PFSK-1 (cell line): ENCODE results near the gene RASGRP3.

Experiments used
- FOXP2 ChIP-seq: optimal IDR thresholded peaks from 2 replicates; pipeline ENCODE3; 2011; ENCODE audit warnings: borderline replicate concordance, control low read depth, inconsistent platforms; ENCODE audit not compliant: insufficient read depth; ENCODE audit errors: extremely low read length, extremely low read depth
- POLR2AphosphoS5 ChIP-seq: IDR thresholded peaks from 2 replicates; pipeline ENCODE4 v1.6.1; 2012; ENCODE audit warnings: low read depth, mild to moderate bottlenecking, control low read depth, low read length, moderate library complexity
- SIN3A ChIP-seq: IDR thresholded peaks from 2 replicates; pipeline ENCODE4 v1.6.1; 2012; ENCODE audit warnings: mild to moderate bottlenecking, low read length, moderate library complexity, borderline replicate concordance; ENCODE audit not compliant: insufficient read depth
- TAF1 ChIP-seq: IDR thresholded peaks from 2 replicates; pipeline ENCODE4 v1.6.1; 2012; ENCODE audit warnings: low read length, control low read depth, borderline replicate concordance; ENCODE audit not compliant: insufficient read depth
- TF ChIP-seq, protein P1 (sequence below), 2 experiments: IDR thresholded peaks; 2 replicates each; pipeline versions ENCODE4 v1.6.1 to v1.8.0; 2011 to 2012; ENCODE audit warnings: low read depth in 2 of 2, low read length in 2 of 2, control low read depth in 1 of 2, inconsistent platforms in 1 of 2, mild to moderate bottlenecking in 1 of 2, moderate library complexity in 1 of 2; ENCODE audit not compliant: insufficient read depth in 1 of 2

The RASGRP3 gene

DNA sequence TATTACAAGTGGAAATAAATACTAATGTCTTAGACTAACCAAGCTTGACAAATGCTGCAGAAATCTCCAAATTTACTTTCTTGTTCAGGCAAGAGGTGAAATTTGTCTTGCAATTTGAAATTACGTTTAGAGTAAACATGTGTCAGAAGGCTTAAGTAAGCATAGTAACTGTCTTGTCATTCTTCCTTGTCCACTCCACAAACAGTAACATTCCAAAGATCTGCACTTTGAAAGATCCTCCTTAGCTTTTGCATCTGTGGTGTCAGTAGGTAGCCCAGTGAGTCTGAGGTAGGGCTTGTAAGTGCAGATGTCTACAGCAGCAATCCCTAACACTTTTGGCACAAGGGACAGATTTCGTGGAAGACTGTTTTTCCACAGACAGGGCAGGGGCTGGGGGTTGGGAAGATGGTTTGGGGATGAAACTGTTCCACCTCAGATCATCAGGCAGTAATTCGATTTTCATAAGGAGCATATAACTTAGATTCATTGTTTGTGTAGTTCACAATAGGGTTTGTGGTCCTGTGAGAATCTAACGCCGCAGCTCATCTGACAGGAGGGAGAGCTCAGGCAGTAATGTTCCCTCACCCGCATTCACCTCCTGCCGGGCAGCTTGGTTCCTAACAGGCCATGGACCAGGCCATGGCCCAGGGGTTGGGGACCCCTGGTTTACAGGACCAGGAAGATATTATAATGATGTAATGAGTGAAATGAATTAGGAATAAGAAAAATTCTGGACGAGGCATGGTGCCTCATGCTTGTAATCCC lies 18.6 kb downstream of the RASGRP3 start:
- no peak for TF ChIP-seq FOXP2
- no peak for TF ChIP-seq POLR2AphosphoS5
- TF ChIP-seq, protein P1, sequence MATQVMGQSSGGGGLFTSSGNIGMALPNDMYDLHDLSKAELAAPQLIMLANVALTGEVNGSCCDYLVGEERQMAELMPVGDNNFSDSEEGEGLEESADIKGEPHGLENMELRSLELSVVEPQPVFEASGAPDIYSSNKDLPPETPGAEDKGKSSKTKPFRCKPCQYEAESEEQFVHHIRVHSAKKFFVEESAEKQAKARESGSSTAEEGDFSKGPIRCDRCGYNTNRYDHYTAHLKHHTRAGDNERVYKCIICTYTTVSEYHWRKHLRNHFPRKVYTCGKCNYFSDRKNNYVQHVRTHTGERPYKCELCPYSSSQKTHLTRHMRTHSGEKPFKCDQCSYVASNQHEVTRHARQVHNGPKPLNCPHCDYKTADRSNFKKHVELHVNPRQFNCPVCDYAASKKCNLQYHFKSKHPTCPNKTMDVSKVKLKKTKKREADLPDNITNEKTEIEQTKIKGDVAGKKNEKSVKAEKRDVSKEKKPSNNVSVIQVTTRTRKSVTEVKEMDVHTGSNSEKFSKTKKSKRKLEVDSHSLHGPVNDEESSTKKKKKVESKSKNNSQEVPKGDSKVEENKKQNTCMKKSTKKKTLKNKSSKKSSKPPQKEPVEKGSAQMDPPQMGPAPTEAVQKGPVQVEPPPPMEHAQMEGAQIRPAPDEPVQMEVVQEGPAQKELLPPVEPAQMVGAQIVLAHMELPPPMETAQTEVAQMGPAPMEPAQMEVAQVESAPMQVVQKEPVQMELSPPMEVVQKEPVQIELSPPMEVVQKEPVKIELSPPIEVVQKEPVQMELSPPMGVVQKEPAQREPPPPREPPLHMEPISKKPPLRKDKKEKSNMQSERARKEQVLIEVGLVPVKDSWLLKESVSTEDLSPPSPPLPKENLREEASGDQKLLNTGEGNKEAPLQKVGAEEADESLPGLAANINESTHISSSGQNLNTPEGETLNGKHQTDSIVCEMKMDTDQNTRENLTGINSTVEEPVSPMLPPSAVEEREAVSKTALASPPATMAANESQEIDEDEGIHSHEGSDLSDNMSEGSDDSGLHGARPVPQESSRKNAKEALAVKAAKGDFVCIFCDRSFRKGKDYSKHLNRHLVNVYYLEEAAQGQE (IDR thresholded peaks at IDR 0.05; ENCODE audit: insufficient read depth in 1 of 2, low read depth in 2 of 2, low read length in 2 of 2): no peak
- TF ChIP-seq TAF1: no peak
- no peak for TF ChIP-seq SIN3A

DNA sequence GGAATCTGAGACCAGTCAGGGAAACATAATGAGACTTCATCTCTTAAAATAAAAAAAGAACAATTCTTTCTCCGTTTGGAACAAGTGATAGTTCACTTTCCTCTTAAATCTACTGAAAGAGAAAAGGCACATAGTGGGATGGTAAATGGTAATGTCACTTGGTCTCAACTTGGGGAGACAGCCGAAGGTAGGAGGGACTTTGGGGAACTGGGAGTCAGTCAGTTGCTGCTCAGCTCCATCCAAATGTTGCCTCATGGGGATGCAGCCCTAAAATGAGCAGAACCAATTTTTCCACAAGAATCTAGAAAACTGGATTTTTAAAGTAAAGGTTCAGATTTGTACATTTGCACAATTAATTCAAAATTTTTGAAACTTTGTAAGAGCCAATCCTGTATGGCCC lies 19.2 kb downstream of the RASGRP3 start:
- TF ChIP-seq SIN3A (no peak), FOXP2 (no peak), POLR2AphosphoS5 (no peak)

DNA sequence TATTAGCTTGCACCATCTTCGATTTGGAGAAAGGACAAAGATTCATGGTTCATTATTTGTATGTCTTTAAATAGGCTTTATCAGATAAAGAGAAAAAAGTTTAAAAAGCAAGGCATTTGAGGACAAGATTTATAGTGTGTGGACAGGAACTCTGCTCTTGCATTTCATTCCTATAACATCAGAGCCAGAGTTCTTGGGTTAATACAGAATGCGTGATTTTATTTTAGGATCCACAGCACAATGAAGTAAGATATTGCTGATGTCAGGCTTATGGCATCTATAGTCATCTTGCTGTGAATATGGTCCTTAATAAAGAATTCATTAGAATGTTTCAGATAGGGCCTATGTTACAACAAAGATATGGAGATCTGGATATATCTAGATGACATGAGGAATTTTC lies 19.7 kb downstream of the RASGRP3 start:
- TF ChIP-seq, protein P1 (IDR thresholded peaks at IDR 0.05; ENCODE audit: insufficient read depth in 1 of 2, low read depth in 2 of 2, low read length in 2 of 2): no peak
- TF ChIP-seq TAF1 (no peak), POLR2AphosphoS5 (no peak)

DNA sequence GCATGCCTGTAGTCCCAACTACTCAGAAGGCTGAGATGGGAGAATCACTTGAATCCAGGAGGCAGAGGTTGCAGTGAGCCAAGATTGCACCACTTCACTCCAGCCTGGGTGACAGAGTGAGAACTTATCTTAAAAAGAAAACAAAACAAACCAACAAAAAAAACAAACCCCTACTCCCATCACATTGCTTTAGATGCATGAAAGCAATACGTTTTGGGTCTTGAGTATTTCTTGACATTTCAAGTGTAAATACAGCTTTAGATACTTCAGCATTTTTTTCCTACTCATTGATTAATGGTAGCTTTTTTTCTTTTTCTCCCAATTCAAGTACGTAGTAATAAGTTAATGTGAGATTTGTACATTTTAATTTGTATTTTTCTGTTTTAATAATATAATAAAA lies 20.3 kb downstream of the RASGRP3 start:
- TF ChIP-seq, protein P1 (IDR thresholded peaks at IDR 0.05; ENCODE audit: insufficient read depth in 1 of 2, low read depth in 2 of 2, low read length in 2 of 2): no peak
- TF ChIP-seq SIN3A: no peak
- TF ChIP-seq FOXP2: no peak
- TF ChIP-seq TAF1: no peak
- no peak for TF ChIP-seq POLR2AphosphoS5

DNA sequence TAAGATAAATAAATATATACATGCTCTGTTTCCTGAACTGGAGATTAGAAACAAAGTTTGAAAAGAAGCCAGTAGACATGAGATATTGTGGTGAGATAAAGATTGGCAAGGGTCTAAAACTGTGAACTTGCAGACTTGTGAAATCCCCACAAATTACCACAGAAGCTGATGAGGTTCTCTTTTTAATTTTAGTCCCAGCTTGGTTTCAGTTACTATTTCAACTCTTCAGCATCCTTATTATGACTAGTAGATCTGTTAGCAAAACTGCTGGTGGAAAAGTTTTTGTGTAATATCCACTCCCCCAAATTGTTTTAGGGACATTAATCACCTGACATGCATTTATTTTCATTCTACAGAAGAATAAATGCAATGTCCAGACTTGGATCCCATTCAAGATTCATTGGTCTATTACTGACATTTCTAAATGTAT lies 20.8 kb downstream of the RASGRP3 start:
- TF ChIP-seq FOXP2 (no peak), POLR2AphosphoS5 (no peak), SIN3A (no peak), TAF1 (no peak)
- TF ChIP-seq, protein P1 (IDR thresholded peaks at IDR 0.05; ENCODE audit: insufficient read depth in 1 of 2, low read depth in 2 of 2, low read length in 2 of 2): no peak
